ENCODE measurements around the gene PAPSS2. TPM values are rescaled to one million over a fixed set of nuclear protein-coding genes. Genes with fewer than 3 reads are reported as not detected.

The PAPSS2 gene
- total RNA-seq, 1 donor from 2014 or later, result 137 TPM

- no peak for ATAC-seq
- TF ChIP-seq CTCF (IDR thresholded peaks at IDR 0.05), result no peak
- intact Hi-C loops (cut with DNase I), result no loop called here
- Histone ChIP-seq H3K9me3 (no peaks in the 10 kb centered on the region), H3K4me1 (peaks cover 7% of the 10 kb centered on the region), H3K27ac (no peak overlapping the region), H3K36me3 (peaks cover 34% of the 10 kb centered on the region), H3K27me3 (ENCODE audit: low read depth) (no peaks in the 10 kb centered on the region), H3K4me3 (no peak overlapping the region)
- DNase-seq, result no peak
These were observed 103.6 kb downstream of the PAPSS2 start for GRCh38 chr10:87763086-87763861.

GRCh38 chr10:87764072-87764934, 104.6 kb downstream of the PAPSS2 start:
- no peak for DNase-seq
- Histone ChIP-seq H3K36me3 (peaks cover 38% of the 10 kb centered on the region), H3K4me1 (peaks cover 7% of the 10 kb centered on the region), H3K4me3 (no peak overlapping the region), H3K9me3 (no peaks in the 10 kb centered on the region), H3K27me3 (ENCODE audit: low read depth) (no peaks in the 10 kb centered on the region), H3K27ac (no peak overlapping the region)
- no peak for TF ChIP-seq CTCF (IDR thresholded peaks at IDR 0.05)
- intact Hi-C loops (cut with DNase I), result no loop called here
- no peak for ATAC-seq

DNA sequence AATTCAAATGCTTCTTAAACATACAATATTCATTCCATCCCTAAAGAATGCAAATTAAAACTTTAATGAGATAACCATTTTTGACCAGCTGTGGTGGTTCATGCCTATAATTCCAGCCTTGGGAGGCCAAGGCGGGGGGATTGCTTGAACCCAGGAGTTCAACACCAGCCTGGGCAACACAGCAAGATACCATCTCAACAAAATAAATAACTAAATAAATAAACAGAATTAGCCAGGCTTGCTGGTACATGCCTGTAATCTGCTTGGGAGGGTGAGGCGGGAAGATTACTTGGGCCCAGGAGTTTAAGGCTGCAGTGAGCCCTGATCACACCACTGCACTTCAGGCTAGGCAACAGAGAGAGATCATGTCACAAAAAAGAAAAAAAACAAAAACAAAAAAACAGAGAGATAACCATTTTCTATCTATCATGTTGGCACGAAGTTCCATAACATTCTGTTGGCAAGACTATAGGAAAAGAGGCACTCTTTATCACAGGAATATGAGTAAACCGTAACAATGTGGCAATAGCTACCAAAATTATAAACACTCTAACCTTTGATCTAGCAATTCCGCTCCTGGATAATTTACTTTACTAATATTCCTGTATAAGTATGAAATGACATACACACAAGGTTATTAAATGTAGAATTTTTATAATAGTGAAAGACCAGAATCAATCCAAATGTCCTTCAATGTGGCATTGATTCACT, 106.1 kb downstream of the PAPSS2 start:
- no peak for ATAC-seq
- Histone ChIP-seq H3K27me3 (ENCODE audit: low read depth) (no peaks in the 10 kb centered on the region), H3K27ac (no peak overlapping the region), H3K4me3 (no peak overlapping the region), H3K4me1 (peaks cover 4% of the 10 kb centered on the region), H3K36me3 (peaks cover 36% of the 10 kb centered on the region), H3K9me3 (no peaks in the 10 kb centered on the region)
- intact Hi-C loops (cut with DNase I), result no loop called here
- no peak for DNase-seq
- no peak for TF ChIP-seq CTCF (IDR thresholded peaks at IDR 0.05)

DNA sequence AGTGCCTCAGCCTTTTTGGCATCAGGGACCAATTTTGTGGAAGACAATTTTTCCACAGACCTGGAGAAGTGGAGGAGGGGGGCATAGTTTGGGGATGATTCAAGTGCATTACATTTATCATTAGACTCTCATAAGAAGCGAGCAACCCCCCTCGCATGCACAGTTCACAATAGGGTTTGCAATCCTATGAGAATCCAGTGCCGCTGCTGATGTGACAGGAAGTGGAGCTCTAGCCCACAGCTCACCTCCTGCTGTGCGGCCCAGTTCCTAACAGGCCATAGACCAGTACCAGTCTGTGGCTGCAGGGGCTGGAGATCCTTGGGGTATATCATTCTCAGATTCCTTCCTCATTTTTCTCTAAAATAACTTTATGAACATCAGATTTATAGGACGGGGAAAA, 107.6 kb downstream of the PAPSS2 start:
- no peak for ATAC-seq
- Histone ChIP-seq H3K27ac (no peak overlapping the region), H3K27me3 (ENCODE audit: low read depth) (no peaks in the 10 kb centered on the region), H3K9me3 (no peaks in the 10 kb centered on the region), H3K4me1 (peaks cover 1% of the 10 kb centered on the region), H3K4me3 (no peak overlapping the region), H3K36me3 (peaks cover 36% of the 10 kb centered on the region)
- intact Hi-C loops (cut with DNase I), result no loop called here
- DNase-seq, result no peak
- no peak for TF ChIP-seq CTCF (IDR thresholded peaks at IDR 0.05)

DNA sequence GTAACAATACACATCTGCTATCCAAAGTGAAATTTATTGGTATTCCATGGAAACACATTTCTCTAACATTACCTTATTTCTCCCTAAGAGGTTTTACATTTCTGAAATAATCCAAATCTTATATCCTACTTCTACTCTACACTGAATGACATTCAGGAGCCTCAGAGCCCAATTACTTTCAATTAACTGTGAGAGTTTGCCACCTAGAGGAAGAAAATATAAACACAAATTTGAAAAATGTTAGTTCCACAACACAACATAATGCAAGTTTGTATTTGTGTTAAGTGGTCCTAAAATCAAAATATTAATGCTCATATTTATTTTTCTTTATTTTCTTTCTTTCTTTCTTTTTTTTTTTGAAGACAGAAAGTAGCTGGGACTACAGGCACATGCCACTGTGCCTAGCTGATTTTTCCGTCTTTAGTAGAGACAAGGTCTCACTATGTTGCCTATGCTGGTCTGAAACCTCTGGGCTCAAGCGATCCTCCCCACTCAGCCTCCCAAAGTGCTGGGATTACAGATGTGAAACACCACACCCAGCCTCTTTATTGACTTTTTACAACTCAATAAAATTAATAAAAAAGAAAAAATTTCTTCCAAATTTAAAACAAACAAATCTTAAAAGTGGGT, 112.3 kb downstream of the PAPSS2 start:
- peaks cover 45% of the 10 kb centered on the region for H3K36me3 ChIP-seq
- no peaks in the 10 kb centered on the region for H3K4me1 ChIP-seq
- H3K4me3 ChIP-seq, result no peak overlapping the region
- H3K9me3 ChIP-seq, result no peaks in the 10 kb centered on the region
- intact Hi-C loops (cut with DNase I), result no loop called here
- no peaks in the 10 kb centered on the region for H3K27me3 ChIP-seq (ENCODE audit: low read depth)
- H3K27ac ChIP-seq, result no peak overlapping the region
- DNase-seq, result no peak
- TF ChIP-seq CTCF (IDR thresholded peaks at IDR 0.05), result peak; percentile 61
- peak in 1 of 2 donors; percentile 53 for ATAC-seq
